ENCODE measurements around the gene SLC16A9. TPM values are rescaled to one million over a fixed set of nuclear protein-coding genes. Genes with fewer than 3 reads are reported as not detected.

The SLC16A9 gene
- total RNA-seq, 6 experiments from 2014 or later = not detected

GRCh38 chr10:59702347-59702746 is 7.3 kb downstream of the SLC16A9 start:
- no peak overlapping the region for H3K4me3 Mint-ChIP-seq
- no peaks in the 10 kb centered on the region for H3K27me3 Mint-ChIP-seq (ENCODE audit: insufficient read depth)
- H3K9me3 Mint-ChIP-seq = peaks cover 5% of the 10 kb centered on the region
- no peaks in the 10 kb centered on the region for H3K4me1 Mint-ChIP-seq (ENCODE audit: low read depth)
- TF ChIP-seq CTCF (IDR thresholded peaks at IDR 0.05) = no peak
- no peak for DNase-seq
- no peak overlapping the region for H3K27ac Mint-ChIP-seq
- no peaks in the 10 kb centered on the region for H3K36me3 Mint-ChIP-seq (ENCODE audit: low read depth)

- H3K27me3 Mint-ChIP-seq (ENCODE audit: insufficient read depth) = no peaks in the 10 kb centered on the region
- H3K27ac Mint-ChIP-seq = no peak overlapping the region
- no peak overlapping the region for H3K4me3 Mint-ChIP-seq
- DNase-seq = no peak
- no peaks in the 10 kb centered on the region for H3K4me1 Mint-ChIP-seq (ENCODE audit: low read depth)
- TF ChIP-seq CTCF (IDR thresholded peaks at IDR 0.05) = no peak
- no peaks in the 10 kb centered on the region for H3K36me3 Mint-ChIP-seq (ENCODE audit: low read depth)
- H3K9me3 Mint-ChIP-seq = peaks cover 5% of the 10 kb centered on the region
These were observed 8.9 kb downstream of the SLC16A9 start for GRCh38 chr10:59700709-59701108.

GRCh38 chr10:59698326-59698725 is 11.3 kb downstream of the SLC16A9 start:
- Mint-ChIP-seq H3K27me3 (ENCODE audit: insufficient read depth) (no peaks in the 10 kb centered on the region), H3K27ac (no peak overlapping the region), H3K4me3 (no peak overlapping the region), H3K4me1 (ENCODE audit: low read depth) (no peaks in the 10 kb centered on the region), H3K9me3 (peaks cover 5% of the 10 kb centered on the region), H3K36me3 (ENCODE audit: low read depth) (no peaks in the 10 kb centered on the region)
- TF ChIP-seq CTCF (IDR thresholded peaks at IDR 0.05) = no peak
- DNase-seq = no peak

GRCh38 chr10:59695637-59696036 is 14.0 kb downstream of the SLC16A9 start:
- no peaks in the 10 kb centered on the region for H3K36me3 Mint-ChIP-seq (ENCODE audit: low read depth)
- H3K4me3 Mint-ChIP-seq = no peak overlapping the region
- H3K27ac Mint-ChIP-seq = no peak overlapping the region
- no peak for DNase-seq
- H3K9me3 Mint-ChIP-seq = peaks cover 5% of the 10 kb centered on the region; the same call in 1 of the 2 replicates
- H3K4me1 Mint-ChIP-seq (ENCODE audit: low read depth) = no peaks in the 10 kb centered on the region
- H3K27me3 Mint-ChIP-seq (ENCODE audit: insufficient read depth) = no peaks in the 10 kb centered on the region
- no peak for TF ChIP-seq CTCF (IDR thresholded peaks at IDR 0.05)

GRCh38 chr10:59694936-59695335 is 14.7 kb downstream of the SLC16A9 start:
- DNase-seq = no peak
- Mint-ChIP-seq H3K27me3 (ENCODE audit: insufficient read depth) (no peaks in the 10 kb centered on the region), H3K36me3 (ENCODE audit: low read depth) (no peaks in the 10 kb centered on the region), H3K4me3 (no peak overlapping the region), H3K4me1 (ENCODE audit: low read depth) (no peaks in the 10 kb centered on the region), H3K9me3 (0 out of 2 replicates have a peak, but pooled peaks cover 5% of the 10 kb centered on the region), H3K27ac (no peak overlapping the region)
- TF ChIP-seq CTCF (IDR thresholded peaks at IDR 0.05) = no peak

GRCh38 chr10:59692113-59692512 is 17.5 kb downstream of the SLC16A9 start:
- H3K27ac Mint-ChIP-seq = no peak overlapping the region
- H3K4me3 Mint-ChIP-seq = no peak overlapping the region
- no peaks in the 10 kb centered on the region for H3K36me3 Mint-ChIP-seq (ENCODE audit: low read depth)
- H3K4me1 Mint-ChIP-seq (ENCODE audit: low read depth) = no peaks in the 10 kb centered on the region
- no peak for TF ChIP-seq CTCF (IDR thresholded peaks at IDR 0.05)
- H3K9me3 Mint-ChIP-seq = no peaks in the 10 kb centered on the region
- no peak for DNase-seq
- no peaks in the 10 kb centered on the region for H3K27me3 Mint-ChIP-seq (ENCODE audit: insufficient read depth)
